Gastroesophageal sphincter (tissue), 3 donors: Measurements from ENCODE around the gene TAF10.

Source experiments
- CTCF ChIP-seq, 4 experiments: fragments of 200-600 bp in 2 of 4; fragments of 450-650 bp in 2 of 4; sonication (generic) in 1 of 4; IDR thresholded peaks; one replicate each; pipeline ENCODE4 v1.5.1; 2017 to 2019; ENCODE audit warnings: antibody characterized with exemption in 4 of 4, mild to moderate bottlenecking in 2 of 4, moderate library complexity in 2 of 4
- POLR2A ChIP-seq, 2 donors: fragments of 450-650 bp; IDR thresholded peaks; one replicate each; pipeline ENCODE4 v1.6.1; 2017; ENCODE audit warnings: antibody characterized with exemption in 2 of 2, mild to moderate bottlenecking in 2 of 2, moderate library complexity in 1 of 2
- POLR2AphosphoS5 ChIP-seq: sonication (generic); formaldehyde crosslinking; IDR thresholded peaks from one replicate; pipeline ENCODE4 v1.6.1; 2017; ENCODE audit warnings: antibody characterized with exemption

DNA sequence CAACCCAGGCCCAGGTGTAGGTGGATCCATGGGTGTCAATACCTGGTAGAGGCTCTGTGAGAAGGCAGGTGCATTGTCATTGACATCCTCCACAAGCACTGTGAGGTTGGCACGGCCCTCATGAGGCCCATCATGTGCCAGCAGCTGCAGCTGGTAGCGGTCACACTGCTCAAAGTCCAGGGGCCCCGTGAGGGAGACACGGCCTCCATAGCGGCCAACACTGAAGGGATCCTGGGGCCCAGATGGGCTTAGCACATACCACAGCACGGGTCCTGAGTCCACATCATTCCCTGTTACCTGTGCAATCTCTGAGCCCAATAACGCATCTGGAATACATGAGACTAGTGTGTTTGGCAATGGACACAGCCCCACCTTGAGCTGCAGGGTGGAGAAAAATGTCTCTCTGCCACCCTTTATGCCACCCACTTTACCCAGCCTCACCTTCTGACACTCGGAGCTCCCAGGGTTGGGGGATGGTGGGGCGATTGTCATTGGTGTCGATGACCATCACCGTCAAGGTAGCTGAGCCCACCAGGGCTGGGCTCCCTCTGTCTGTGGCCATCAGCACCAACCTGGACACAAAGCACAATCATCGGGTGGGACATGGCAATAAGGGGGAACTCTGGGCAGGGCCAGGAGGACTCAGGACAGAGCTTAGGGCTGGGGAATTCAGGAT is 13.3 kb upstream of the TAF10 start:
- TF ChIP-seq POLR2A (IDR thresholded peaks at IDR 0.05) (no peak), POLR2AphosphoS5 (no peak), CTCF (IDR thresholded peaks at IDR 0.05) (no peak)
